ENCODE results near the gene SLC1A7.
"Not testable (repeated sequence)": the region's sequence is repeated elsewhere in the genome, so short reads cannot be mapped to it uniquely, and the experiment has no call there.

SLC1A7 gene

GRCh38 chr1:53142226-53142853, at the start of gene SLC1A7:
SLC1A7 (minus strand) TSS chr1:53142638; CDS start chr1:53142449, 189 bp downstream.
- DNase-seq, result no peak
- in situ Hi-C loops (cut with HindIII; ENCODE audit: low pct_ligation_motif_present, low pct_unique_long_range_greater_than_20kb, low sequenced_read_pairs), result no loop called here

DNA sequence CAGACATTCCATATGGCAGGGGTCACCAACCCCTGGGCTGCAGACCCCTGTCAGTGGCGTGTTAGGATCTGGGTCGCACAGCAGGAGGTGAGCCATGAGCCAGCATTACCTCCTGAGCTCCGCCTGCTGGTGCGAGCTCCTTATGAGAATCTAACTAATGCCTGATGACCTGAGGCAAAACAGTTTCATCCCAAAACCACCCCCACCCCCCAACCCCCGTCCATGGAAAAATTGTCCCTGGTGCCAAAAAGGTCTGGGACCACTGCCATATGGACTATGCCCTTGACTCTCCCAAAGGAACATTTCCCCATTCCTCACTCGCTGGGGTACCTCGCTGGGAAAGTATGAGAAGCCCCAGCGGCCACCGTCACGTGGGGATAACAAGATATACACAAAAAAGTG, 47.8 kb upstream of the SLC1A7 start:
- in situ Hi-C loops (cut with HindIII; ENCODE audit: low pct_ligation_motif_present, low pct_unique_long_range_greater_than_20kb, low sequenced_read_pairs), result no loop called here
- no peak for DNase-seq

DNA sequence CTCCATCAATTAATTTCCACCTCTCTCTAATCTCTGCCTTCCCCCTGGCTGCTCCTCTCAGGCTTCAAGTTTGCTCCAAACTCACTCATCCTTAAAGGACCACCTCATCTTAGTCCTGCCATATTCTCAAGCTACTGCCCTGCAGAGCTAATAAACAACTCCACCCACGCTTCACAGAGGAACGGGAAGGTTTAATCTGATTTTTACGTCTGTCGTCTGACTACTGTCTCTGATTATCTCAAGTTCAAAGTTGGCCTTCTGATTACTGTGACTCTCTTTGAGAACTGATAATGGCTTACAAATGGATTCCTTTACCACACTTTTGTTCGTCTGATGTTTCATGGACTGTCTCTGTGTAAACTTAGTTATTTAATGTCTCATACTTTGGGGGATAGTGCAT, 46.6 kb upstream of the SLC1A7 start:
- DNase-seq, result no peak
- in situ Hi-C loops (cut with HindIII; ENCODE audit: low pct_ligation_motif_present, low pct_unique_long_range_greater_than_20kb, low sequenced_read_pairs), result no loop called here

GRCh38 chr1:53188099-53188498, 45.7 kb upstream of the SLC1A7 start:
- in situ Hi-C loops (cut with HindIII; ENCODE audit: low pct_ligation_motif_present, low pct_unique_long_range_greater_than_20kb, low sequenced_read_pairs), result no loop called here

GRCh38 chr1:53187401-53187800, 45.0 kb upstream of the SLC1A7 start:
- DNase-seq, result no peak
- in situ Hi-C loops (cut with HindIII; ENCODE audit: low pct_ligation_motif_present, low pct_unique_long_range_greater_than_20kb, low sequenced_read_pairs), result no loop called here

More at GRCh38 chr1:53188099-53188498, 45.7 kb upstream of the SLC1A7 start:
- DNase-seq, result no peak

- in situ Hi-C loops (cut with HindIII; ENCODE audit: low pct_ligation_motif_present, low pct_unique_long_range_greater_than_20kb, low sequenced_read_pairs), result no loop called here
- DNase-seq, result no peak
Measured at GRCh38 chr1:53186533-53186932, 44.1 kb upstream of the SLC1A7 start.

DNA sequence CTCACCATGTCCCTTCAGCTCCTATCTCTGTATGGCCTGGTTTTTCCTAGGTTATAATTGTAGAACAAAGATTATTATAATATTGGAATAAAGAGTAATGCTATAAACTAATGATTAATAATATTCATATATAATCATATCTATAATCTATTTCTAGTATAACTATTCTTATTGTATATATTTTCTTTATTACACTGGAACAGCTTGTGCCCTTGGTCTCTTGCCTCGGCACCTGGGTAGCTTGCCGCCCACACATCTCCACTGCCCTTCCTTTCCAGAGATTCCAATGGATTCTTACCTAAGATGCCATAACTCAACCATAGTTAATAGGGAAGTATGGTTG, 43.5 kb upstream of the SLC1A7 start:
- DNase-seq; in situ Hi-C loops (cut with HindIII; ENCODE audit: low pct_ligation_motif_present, low pct_unique_long_range_greater_than_20kb, low sequenced_read_pairs): not testable (repeated sequence)

DNA sequence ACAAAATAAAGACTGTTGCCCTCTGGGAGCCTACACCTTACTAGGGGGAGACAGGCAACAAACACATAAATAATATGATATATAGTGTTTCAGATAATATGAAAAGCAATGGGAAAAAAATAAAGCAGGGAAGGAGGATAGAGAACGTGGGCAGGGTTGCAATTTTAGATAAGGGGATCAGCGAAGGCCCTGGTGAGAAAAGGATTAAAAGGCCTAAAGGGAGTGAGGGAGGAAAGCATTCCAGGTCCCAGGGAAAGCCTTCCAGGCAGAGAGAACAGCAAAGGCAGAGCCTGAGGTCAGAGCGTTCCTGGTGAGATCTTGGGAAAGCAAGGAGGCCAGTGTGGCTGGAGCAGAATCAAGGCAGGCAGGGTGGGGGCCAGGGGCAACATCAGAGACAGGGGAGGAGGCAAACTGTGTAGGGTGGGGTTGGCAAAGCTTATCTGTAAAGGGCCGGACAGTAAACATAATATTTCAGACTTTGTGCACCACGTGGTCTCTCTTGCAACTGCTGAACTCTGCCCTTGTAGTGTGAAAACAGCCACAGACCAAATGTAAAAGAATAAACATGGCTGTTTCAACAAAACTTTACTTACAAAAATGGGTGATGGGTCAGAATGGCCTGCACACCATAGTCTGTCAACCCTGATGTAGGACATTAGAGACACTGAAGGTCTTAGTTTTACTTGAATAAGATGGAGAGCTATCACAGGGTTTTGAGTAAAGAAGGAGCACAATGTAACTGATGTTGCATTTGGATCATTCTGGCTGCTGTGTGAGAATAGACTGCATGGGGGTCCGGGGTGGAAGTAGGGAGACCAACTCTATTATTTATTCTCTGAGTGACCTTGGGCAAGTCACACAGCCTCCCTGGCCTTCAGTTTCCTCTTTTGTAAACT, 40.9 kb upstream of the SLC1A7 start:
- no peak for DNase-seq
- in situ Hi-C loops (cut with HindIII; ENCODE audit: low pct_ligation_motif_present, low pct_unique_long_range_greater_than_20kb, low sequenced_read_pairs), result no loop called here

DNA sequence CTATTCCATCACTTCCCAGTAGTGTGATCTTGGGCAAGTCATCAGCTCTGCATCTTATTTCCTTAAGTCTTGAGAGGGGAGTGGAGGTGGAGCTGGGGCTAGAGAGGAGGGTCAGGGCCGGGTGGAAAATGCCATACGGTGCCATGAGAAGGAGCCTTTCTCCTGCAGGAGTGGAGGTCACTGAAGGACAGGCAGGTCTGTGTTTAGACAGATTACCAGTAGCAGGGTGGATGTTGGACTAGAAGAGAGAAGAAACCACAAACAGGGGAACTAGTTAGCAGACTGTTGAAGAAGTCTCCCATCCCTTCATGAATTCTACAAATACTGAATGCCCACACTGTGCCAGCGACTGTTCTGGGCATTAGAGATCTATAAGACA, 40.3 kb upstream of the SLC1A7 start:
- DNase-seq, result no peak
- in situ Hi-C loops (cut with HindIII; ENCODE audit: low pct_ligation_motif_present, low pct_unique_long_range_greater_than_20kb, low sequenced_read_pairs), result no loop called here

DNA sequence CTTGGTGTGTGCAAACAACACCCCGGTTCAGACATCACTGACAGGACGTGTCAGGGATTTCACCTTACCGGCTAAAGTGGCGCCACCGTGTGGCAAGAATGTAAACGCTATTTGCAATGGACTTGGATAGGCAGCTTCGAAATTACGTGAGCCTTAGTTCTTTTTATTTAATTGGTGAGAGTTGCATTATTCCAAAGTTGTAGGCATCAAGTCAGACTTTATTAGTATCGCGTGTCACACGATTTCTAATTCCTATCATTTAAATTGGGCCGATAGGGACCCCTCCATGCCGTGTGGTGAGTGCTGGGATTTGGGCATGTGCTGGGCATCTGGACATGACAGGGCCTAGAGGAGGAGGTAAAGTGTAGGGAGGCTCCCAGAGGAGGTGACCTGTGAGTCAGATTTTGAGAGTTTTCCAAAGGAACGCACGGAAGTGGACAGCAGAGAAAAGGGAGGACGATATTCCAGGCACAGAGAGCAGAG, 39.7 kb upstream of the SLC1A7 start:
- in situ Hi-C loops (cut with HindIII; ENCODE audit: low pct_ligation_motif_present, low pct_unique_long_range_greater_than_20kb, low sequenced_read_pairs), result no loop called here
- DNase-seq, result peak; percentile 78

GRCh38 chr1:53180951-53181350, 38.5 kb upstream of the SLC1A7 start:
- in situ Hi-C loops (cut with HindIII; ENCODE audit: low pct_ligation_motif_present, low pct_unique_long_range_greater_than_20kb, low sequenced_read_pairs), result no loop called here
- no peak for DNase-seq

DNA sequence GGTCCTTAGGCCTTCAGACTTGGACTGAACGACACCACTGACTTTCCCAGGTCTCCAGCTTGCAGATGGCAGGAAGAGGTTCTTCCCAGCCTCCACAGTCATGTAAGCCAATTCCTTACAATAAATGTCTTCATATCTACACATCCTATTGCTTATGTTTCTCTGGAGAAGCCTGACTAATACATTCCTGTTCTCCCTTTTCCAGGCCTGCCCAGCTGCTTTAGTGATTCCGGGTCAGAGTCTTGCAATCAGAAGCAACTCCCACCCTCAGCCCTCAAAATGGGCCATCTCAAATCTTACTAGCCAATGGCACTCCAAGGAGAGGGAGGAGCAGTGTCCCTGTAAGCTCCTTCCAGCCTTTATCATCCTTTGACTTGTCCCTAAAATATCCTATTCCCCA, 37.8 kb upstream of the SLC1A7 start:
- in situ Hi-C loops (cut with HindIII; ENCODE audit: low pct_ligation_motif_present, low pct_unique_long_range_greater_than_20kb, low sequenced_read_pairs), result no loop called here
- no peak for DNase-seq

GRCh38 chr1:53176452-53177208, 34.2 kb upstream of the SLC1A7 start:
- DNase-seq, result no peak
- in situ Hi-C loops (cut with HindIII; ENCODE audit: low pct_ligation_motif_present, low pct_unique_long_range_greater_than_20kb, low sequenced_read_pairs), result no loop called here

- no peak for DNase-seq
- in situ Hi-C loops (cut with HindIII; ENCODE audit: low pct_ligation_motif_present, low pct_unique_long_range_greater_than_20kb, low sequenced_read_pairs), result no loop called here
Measured at GRCh38 chr1:53174971-53175913, 32.8 kb upstream of the SLC1A7 start.

GRCh38 chr1:53172426-53173128, 30.1 kb upstream of the SLC1A7 start:
- DNase-seq, result peak; percentile 22
- in situ Hi-C loops (cut with HindIII; ENCODE audit: low pct_ligation_motif_present, low pct_unique_long_range_greater_than_20kb, low sequenced_read_pairs), result no loop called here

DNA sequence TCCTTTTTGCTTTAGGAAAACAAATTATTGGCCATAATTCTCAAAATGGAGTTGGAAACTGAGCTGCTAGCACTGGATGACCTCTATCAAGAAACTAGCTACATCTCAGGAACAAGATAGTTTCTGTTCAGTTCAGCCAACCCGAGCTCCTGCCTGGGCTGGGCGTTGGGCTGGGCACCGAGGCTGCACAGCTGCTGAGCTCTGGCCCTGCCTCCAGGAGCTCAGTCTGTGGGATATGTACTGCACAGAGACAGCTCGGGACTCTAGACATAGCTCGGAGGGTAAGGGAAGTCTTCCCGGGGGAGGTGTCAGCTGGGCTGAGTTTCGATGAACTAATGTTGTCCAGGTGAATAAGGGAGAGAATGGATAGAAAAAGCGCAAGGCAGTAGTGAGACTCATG, 24.5 kb upstream of the SLC1A7 start:
- in situ Hi-C loops (cut with HindIII; ENCODE audit: low pct_ligation_motif_present, low pct_unique_long_range_greater_than_20kb, low sequenced_read_pairs), result no loop called here
- no peak for DNase-seq

DNA sequence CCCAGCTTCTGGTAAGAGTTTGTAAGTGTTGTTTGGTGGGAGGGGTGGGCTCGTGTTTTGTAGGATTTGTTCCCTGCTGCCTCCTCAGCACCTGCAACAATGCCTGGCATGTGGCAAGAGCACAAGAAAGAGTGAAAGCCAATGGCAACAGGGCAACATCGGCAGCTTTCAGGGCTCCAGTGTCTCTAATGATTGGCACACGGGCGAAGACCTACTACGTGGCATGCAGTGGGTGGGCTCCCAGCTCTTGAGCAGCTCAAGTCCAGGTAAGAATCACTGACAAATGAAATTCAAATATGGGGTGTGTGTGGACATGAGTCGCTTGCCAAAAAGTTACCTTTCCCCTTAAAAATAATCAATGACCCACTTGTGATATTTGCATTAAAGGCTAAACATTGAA, 23.9 kb upstream of the SLC1A7 start:
- in situ Hi-C loops (cut with HindIII; ENCODE audit: low pct_ligation_motif_present, low pct_unique_long_range_greater_than_20kb, low sequenced_read_pairs), result no loop called here
- no peak for DNase-seq
